Tibial nerve (tissue), 4 donors: Measurements from ENCODE around the gene MDFIC.

ENCODE experiments used
- CTCF ChIP-seq, 5 experiments: fragments of 200-600 bp in 3 of 5; fragments of 450-650 bp in 2 of 5; sonication (generic) in 3 of 5; IDR thresholded peaks; one replicate each; pipeline ENCODE4 v1.5.1; 2016 to 2019; ENCODE audit warnings: antibody characterized with exemption in 5 of 5, mild to moderate bottlenecking in 3 of 5, moderate library complexity in 2 of 5
- EP300 ChIP-seq, 2 donors: sonication (generic); formaldehyde crosslinking; IDR thresholded peaks; one replicate each; pipeline ENCODE4 v1.6.1; 2017; ENCODE audit warnings: antibody characterized with exemption in 2 of 2, mild to moderate bottlenecking in 1 of 2
- POLR2A ChIP-seq, 2 donors: fragments of 450-650 bp; IDR thresholded peaks; one replicate each; pipeline ENCODE4 v1.6.1; 2017; ENCODE audit warnings: antibody characterized with exemption in 2 of 2, mild to moderate bottlenecking in 2 of 2, moderate library complexity in 2 of 2

GRCh38 chr7:115037128-115037802 is 115.4 kb downstream of the MDFIC start:
- TF ChIP-seq CTCF (IDR thresholded peaks at IDR 0.05) (no peak), EP300 (IDR thresholded peaks at IDR 0.05) (no peak), POLR2A (IDR thresholded peaks at IDR 0.05) (no peak)
